Astrocyte (in vitro differentiated cells and primary cell): Measurements from ENCODE around the gene TTC9C. TPM values are rescaled to one million over a fixed set of nuclear protein-coding genes. Genes with fewer than 3 reads are reported as not detected.

Experiments
- DNase-seq: peaks from one replicate; pipeline ENCODE4 v3.0.0-alpha.2; 2010; ENCODE audit warnings: low read depth
- FAIRE-seq: peaks from 2 replicates; lab custom pipeline; 2011; peaks lifted over from hg19 to GRCh38; lab: Jason Lieb, UNC
- H2AFZ ChIP-seq: 2 replicates; pipeline ENCODE4 v1.6.0; 2012; ENCODE audit warnings: low read depth, low read length, inconsistent platforms
- H3K27ac ChIP-seq: 2 replicates; pipeline ENCODE4 v1.5.1; 2011; ENCODE audit warnings: low read depth, low read length, inconsistent platforms
- H3K27me3 ChIP-seq: 2 replicates; pipeline ENCODE4 v1.6.0; 2011; ENCODE audit warnings: low read length, inconsistent platforms; ENCODE audit not compliant: insufficient read depth
- H3K36me3 ChIP-seq: 2 replicates; pipeline ENCODE4 v1.5.1; 2011; ENCODE audit warnings: low read length, inconsistent platforms; ENCODE audit not compliant: insufficient read depth
- H3K4me1 ChIP-seq: 2 replicates; pipeline ENCODE4 v1.5.1; 2011; ENCODE audit warnings: low read length, inconsistent platforms; ENCODE audit not compliant: insufficient read depth
- H3K4me2 ChIP-seq: 2 replicates; pipeline ENCODE4 v1.6.0; 2012; ENCODE audit warnings: low read length, inconsistent platforms
- H3K4me3 ChIP-seq: 2 replicates; pipeline ENCODE4 v1.5.1; 2011; ENCODE audit warnings: low read depth, mild to moderate bottlenecking, low read length, inconsistent platforms; ENCODE audit not compliant: insufficient read depth
- H3K79me2 ChIP-seq: 2 replicates; pipeline ENCODE4 v1.6.0; 2012; ENCODE audit warnings: mild to moderate bottlenecking, low read length, inconsistent platforms; ENCODE audit not compliant: insufficient read depth
- H3K9ac ChIP-seq: 2 replicates; pipeline ENCODE4 v1.6.0; 2012; ENCODE audit warnings: mild to moderate bottlenecking, low read length, inconsistent platforms
- H3K9me3 ChIP-seq: 2 replicates; pipeline ENCODE4 v1.5.1; 2012; ENCODE audit warnings: low read depth, mild to moderate bottlenecking, low read length, inconsistent platforms; ENCODE audit not compliant: insufficient read depth
- H4K20me1 ChIP-seq: 2 replicates; pipeline ENCODE4 v1.6.0; 2012; ENCODE audit warnings: low read length, inconsistent platforms; ENCODE audit not compliant: insufficient read depth
- H3K27ac Mint-ChIP-seq: one replicate; pipeline ENCODE4 v1.8.0; 2021; ENCODE audit warnings: mild to moderate bottlenecking, mixed read lengths; ENCODE audit not compliant: unreplicated experiment
- H3K27me3 Mint-ChIP-seq: one replicate; pipeline ENCODE4 v1.8.0; 2021; ENCODE audit warnings: low read depth, mixed read lengths; ENCODE audit not compliant: unreplicated experiment
- H3K36me3 Mint-ChIP-seq: one replicate; pipeline ENCODE4 v1.8.0; 2021; ENCODE audit warnings: low read depth, mixed read lengths; ENCODE audit not compliant: unreplicated experiment
- H3K4me1 Mint-ChIP-seq: one replicate; pipeline ENCODE4 v1.8.0; 2021; ENCODE audit warnings: low read depth, mixed read lengths; ENCODE audit not compliant: unreplicated experiment
- H3K4me3 Mint-ChIP-seq: one replicate; pipeline ENCODE4 v1.8.0; 2021; ENCODE audit warnings: mild to moderate bottlenecking, moderate library complexity, mixed read lengths; ENCODE audit not compliant: unreplicated experiment
- H3K9me3 Mint-ChIP-seq: one replicate; pipeline ENCODE4 v1.8.0; 2021; ENCODE audit warnings: mild to moderate bottlenecking, mixed read lengths; ENCODE audit not compliant: unreplicated experiment
- CTCF ChIP-seq: IDR thresholded peaks from 2 replicates; pipeline ENCODE4 v1.5.1; 2011; ENCODE audit warnings: low read depth, mild to moderate bottlenecking, inconsistent platforms, low read length, moderate library complexity; ENCODE audit not compliant: insufficient read depth
- EZH2 ChIP-seq: IDR thresholded peaks from 2 replicates; pipeline ENCODE4 v1.6.1; 2012; ENCODE audit warnings: mild to moderate bottlenecking, low read length, inconsistent platforms; ENCODE audit not compliant: insufficient read depth
- total RNA-seq: library from RNA; stranded (reverse); gene quantifications from 2 replicates; pipeline ENCODE4 v1.2.1, GENCODE V29; 2021

Gene TTC9C
- total RNA-seq, 1 donor from 2014 or later, result 51.9 TPM

GRCh38 chr11:62782753-62783152, 54.5 kb downstream of the TTC9C start:
- Histone ChIP-seq H3K4me2 (no peak overlapping the region), H3K9me3 (no peaks in the 10 kb centered on the region), H4K20me1 (peaks cover 7% of the 10 kb centered on the region), H3K4me3 (no peak overlapping the region), H3K27ac (no peak overlapping the region), H3K27me3 (no peaks in the 10 kb centered on the region), H3K36me3 (peaks cover 13% of the 10 kb centered on the region), H2AFZ (no peak overlapping the region), H3K9ac (no peak overlapping the region), H3K79me2 (peaks cover 9% of the 10 kb centered on the region), H3K4me1 (peaks cover 7% of the 10 kb centered on the region)
- DNase-seq (no peak), FAIRE-seq (no peak)
- Mint-ChIP-seq H3K27ac (no peak overlapping the region), H3K9me3 (no peaks in the 10 kb centered on the region), H3K4me1 (no peaks in the 10 kb centered on the region), H3K4me3 (no peak overlapping the region), H3K36me3 (peaks cover 3% of the 10 kb centered on the region), H3K27me3 (no peaks in the 10 kb centered on the region)
- no peak for TF ChIP-seq CTCF
- no peak for TF ChIP-seq EZH2

GRCh38 chr11:62786318-62787004, 58.2 kb downstream of the TTC9C start:
- peak overlapping the region; percentile 95 for H3K4me3 ChIP-seq
- H3K27ac ChIP-seq, result peak overlapping the region; percentile 90
- Mint-ChIP-seq H3K36me3 (peaks cover 11% of the 10 kb centered on the region), H3K27ac (peak overlapping the region; percentile 75), H3K9me3 (no peaks in the 10 kb centered on the region), H3K27me3 (no peaks in the 10 kb centered on the region), H3K4me3 (peak overlapping the region; percentile 80), H3K4me1 (peaks cover 11% of the 10 kb centered on the region)
- peaks cover 23% of the 10 kb centered on the region for H3K4me1 ChIP-seq
- peaks cover 3% of the 10 kb centered on the region for H3K36me3 ChIP-seq
- no peak for FAIRE-seq
- H3K27me3 ChIP-seq, result no peaks in the 10 kb centered on the region
- peak overlapping the region; percentile 94 for H3K9ac ChIP-seq
- H3K79me2 ChIP-seq, result peaks cover 46% of the 10 kb centered on the region
- TF ChIP-seq EZH2 (no peak), CTCF (peak; percentile 78)
- DNase-seq, result peak; percentile 35
- H3K9me3 ChIP-seq, result no peaks in the 10 kb centered on the region
- H3K4me2 ChIP-seq, result peak overlapping the region; percentile 87
- peak overlapping the region; percentile 76 for H2AFZ ChIP-seq
- peaks cover 35% of the 10 kb centered on the region for H4K20me1 ChIP-seq
